GM21367 (cell line): ENCODE results near the gene COL5A1.

Experiments used
- ATAC-seq: cut with Tn5 transposase; IDR thresholded peaks from one replicate; pipeline ENCODE4 v1.9.1; 2021; ENCODE audit not compliant: unreplicated experiment

COL5A1 gene

GRCh38 chr9:134606951-134607731 lies 34.5 kb upstream of the COL5A1 start:
- ATAC-seq: no peak

GRCh38 chr9:134607971-134608370 lies 33.6 kb upstream of the COL5A1 start:
- ATAC-seq: no peak

GRCh38 chr9:134611046-134611445 lies 30.6 kb upstream of the COL5A1 start:
- no peak for ATAC-seq

GRCh38 chr9:134612309-134612708 lies 29.3 kb upstream of the COL5A1 start:
- no peak for ATAC-seq

DNA sequence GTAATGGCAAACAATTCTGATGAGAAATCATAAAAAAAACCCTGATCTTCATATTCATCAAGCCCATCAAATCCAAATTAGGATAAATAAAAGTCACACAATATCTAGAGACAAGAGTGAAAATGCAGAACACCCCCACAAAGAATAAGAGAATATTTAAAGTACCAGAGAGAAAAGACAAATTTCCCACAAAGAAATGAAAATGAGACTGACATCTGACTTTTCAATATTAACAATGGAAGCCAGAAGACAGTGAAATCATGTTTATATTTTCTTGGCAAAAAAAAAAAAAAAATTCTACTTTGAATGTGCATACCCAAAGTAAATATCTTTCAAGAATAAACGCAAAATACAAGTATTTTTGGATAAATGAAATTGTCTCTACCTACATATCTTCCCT lies 28.9 kb upstream of the COL5A1 start:
- ATAC-seq: no peak

- no peak for ATAC-seq
These were observed 27.3 kb upstream of the COL5A1 start for GRCh38 chr9:134614256-134614655.

GRCh38 chr9:134616341-134616740 lies 25.3 kb upstream of the COL5A1 start:
- ATAC-seq: no peak

- ATAC-seq: no peak
These were observed 24.4 kb upstream of the COL5A1 start for GRCh38 chr9:134617246-134617645.

DNA sequence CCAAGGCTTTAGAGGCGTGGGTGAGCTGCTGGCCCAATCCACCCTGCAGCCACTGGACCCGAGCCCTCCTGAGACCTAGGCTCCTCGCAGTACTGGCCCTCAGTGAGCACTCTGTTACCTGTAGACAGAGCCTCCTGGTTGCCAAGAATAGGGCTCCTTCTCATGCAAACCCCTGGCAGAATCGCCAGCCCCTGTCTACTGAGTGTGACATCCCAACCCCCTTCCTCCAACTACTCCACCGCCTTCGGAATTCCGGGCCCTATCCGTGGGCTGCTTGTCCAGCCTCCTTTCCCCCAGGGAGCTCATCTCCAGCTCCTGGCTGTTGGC lies 23.8 kb upstream of the COL5A1 start:
- no peak for ATAC-seq

GRCh38 chr9:134618163-134618832 lies 23.3 kb upstream of the COL5A1 start:
- no peak for ATAC-seq

DNA sequence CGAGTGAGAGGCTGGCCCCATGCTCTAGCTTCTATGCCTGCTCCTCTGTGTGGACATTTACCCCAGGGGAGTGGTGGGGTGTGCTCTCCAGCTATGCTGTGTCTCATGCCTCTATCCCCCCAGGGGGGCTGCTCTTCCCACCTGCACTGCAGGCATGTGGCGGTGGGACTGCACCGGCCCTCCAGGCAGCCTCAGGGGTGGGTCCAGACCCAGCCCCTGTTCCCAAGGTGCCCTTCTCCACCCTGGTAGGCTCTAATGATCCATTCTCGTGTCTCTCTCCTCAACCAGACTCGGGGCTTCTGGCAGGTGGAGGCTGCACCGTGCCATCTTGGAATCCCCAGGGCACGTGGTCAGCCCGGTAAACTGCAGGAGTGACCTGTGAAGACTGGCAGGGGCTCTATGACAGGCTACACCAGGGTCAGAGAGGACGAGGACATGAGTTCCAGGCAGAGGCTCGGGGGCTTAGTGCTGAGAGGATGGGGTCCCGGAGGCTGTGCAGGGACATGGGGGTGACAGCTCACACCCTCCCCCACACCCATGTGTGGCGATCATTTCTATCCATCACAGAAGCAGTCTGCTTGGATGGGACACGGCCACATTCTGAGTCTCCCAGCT lies 22.7 kb upstream of the COL5A1 start:
- ATAC-seq: no peak

GRCh38 chr9:134619448-134619982 lies 22.1 kb upstream of the COL5A1 start:
- no peak for ATAC-seq

DNA sequence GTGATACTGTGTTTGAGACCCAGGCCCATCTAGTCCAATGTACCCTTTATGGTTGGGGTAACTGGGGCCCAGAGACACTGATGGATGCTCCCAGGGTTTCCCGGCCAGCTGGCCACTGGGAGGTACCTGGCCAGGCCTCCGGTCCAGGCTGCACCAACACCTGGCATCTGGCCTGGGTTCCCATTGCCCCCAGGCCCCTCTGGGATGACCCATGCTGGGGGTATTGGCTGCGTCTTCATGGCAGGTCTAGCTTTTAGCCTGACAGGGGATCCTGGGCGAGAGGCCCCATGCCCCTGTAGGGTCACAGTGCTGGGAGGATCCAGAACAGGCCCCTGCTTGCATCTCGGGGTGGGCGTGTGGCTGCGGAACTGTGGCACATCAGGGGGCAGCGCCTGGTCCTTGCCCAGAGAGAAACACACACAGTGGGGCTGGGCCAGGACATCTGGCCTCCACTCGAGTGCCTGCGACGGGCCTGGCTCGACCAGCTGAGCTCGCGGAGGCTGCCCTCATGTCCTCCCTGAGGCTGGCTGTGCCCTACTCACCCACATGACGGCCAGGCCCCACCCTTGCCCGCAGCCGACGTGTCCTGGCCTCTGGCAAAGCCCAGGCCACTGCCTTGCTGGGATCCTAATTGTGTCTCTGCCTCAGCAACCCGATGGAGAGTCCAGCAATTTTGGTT lies 21.5 kb upstream of the COL5A1 start:
- no peak for ATAC-seq

- no peak for ATAC-seq
These were observed 20.6 kb upstream of the COL5A1 start for GRCh38 chr9:134620751-134621557.

- ATAC-seq: no peak
These were observed 20.0 kb upstream of the COL5A1 start for GRCh38 chr9:134621558-134622110.

GRCh38 chr9:134622896-134623257 lies 18.7 kb upstream of the COL5A1 start:
- ATAC-seq: no peak

- no peak for ATAC-seq
These were observed 18.1 kb upstream of the COL5A1 start for GRCh38 chr9:134623258-134624066.

- ATAC-seq: no peak
These were observed 17.4 kb upstream of the COL5A1 start for GRCh38 chr9:134624137-134624591.

DNA sequence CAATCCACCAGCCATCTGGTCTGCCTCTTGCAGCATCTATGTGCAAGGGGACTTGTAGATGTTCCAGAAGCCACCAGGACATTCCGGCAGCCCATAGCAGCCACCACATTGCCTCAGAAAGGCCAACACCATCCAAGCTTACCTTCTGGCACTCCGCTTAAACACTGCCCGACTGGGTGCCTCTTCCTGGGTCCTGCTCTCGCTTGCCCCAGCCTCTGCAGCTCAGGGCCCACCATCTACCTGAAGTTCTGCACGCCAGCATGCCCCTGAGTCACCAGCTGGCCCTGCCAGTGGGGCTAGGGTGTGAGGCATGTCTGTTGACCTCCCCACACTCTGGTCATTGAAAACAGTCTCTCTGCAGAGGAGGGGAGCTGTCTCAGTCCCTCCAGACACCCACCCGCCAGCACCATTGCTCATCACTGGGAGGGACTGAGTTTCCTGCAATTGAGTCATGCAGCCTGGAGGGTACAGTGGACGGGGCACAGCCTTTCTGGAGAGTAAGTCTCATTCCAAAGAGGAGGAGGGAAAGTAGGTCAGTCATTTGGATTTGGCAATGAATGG lies 16.9 kb upstream of the COL5A1 start:
- no peak for ATAC-seq
